ENCODE measurements around the gene BUD31.

DNA sequence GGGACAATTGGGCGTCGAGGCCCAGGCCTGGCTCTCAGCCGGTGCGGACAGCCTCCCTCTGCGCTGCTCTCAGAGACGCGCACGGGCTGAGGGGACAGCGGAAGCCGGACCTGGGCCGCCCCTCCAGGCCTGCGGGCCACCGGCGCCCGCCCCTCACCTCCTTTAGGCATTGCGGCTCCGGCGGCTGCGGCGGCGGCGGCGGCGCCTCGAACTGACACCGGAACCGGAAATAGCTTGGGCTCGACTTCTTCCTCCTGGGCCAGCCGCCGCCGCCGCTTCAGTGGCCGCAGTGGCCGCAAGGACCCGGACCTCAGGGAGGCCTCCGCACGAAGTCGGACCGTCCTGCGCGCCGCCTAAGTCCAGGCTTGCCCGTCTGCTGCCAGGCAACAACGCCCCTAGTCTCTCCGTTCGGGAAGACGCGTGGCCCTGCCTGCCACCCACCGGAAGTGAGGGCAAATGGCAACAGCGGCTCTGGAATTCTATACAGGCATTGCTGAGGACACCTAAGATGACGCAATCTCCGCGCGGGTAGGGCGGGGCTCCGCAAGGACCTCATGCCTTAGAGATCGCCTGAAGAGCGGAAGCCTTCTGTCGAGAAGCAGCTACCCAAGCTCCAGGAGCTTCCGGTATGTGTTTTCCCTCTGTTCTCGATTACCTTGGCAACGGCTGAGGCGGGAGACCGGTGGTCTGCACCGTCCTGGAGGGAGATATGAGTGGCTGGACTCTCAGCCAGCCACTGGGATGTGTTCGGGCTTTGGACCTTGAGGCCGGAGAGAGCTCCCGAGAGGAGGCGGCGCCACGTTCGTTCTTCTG is at the start of gene BUD31, which contains the start of gene PDAP1:
- TF ChIP-seq, protein P1, sequence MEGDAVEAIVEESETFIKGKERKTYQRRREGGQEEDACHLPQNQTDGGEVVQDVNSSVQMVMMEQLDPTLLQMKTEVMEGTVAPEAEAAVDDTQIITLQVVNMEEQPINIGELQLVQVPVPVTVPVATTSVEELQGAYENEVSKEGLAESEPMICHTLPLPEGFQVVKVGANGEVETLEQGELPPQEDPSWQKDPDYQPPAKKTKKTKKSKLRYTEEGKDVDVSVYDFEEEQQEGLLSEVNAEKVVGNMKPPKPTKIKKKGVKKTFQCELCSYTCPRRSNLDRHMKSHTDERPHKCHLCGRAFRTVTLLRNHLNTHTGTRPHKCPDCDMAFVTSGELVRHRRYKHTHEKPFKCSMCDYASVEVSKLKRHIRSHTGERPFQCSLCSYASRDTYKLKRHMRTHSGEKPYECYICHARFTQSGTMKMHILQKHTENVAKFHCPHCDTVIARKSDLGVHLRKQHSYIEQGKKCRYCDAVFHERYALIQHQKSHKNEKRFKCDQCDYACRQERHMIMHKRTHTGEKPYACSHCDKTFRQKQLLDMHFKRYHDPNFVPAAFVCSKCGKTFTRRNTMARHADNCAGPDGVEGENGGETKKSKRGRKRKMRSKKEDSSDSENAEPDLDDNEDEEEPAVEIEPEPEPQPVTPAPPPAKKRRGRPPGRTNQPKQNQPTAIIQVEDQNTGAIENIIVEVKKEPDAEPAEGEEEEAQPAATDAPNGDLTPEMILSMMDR (IDR thresholded peaks at IDR 0.05): peak in 1 of 7 experiments; percentile 21
- TF ChIP-seq EP300 (IDR thresholded peaks at IDR 0.05): no peak
- TF ChIP-seq POLR2A (IDR thresholded peaks at IDR 0.05): peak in 2 of 4 donors; percentile 59 to 87

All from stomach (tissue), 4 donors.